Nephron progenitor cell (in vitro differentiated cells): ENCODE measurements around the gene LMX1B.

Experiments
- DNase-seq: peaks from one replicate; pipeline ENCODE4 v3.0.0; 2021
- H3K27ac Mint-ChIP-seq: 2 replicates; pipeline ENCODE4 v1.8.0; 2021; ENCODE audit warnings: mild to moderate bottlenecking, moderate library complexity, mixed read lengths
- H3K27me3 Mint-ChIP-seq: 2 replicates; pipeline ENCODE4 v1.8.0; 2021; ENCODE audit warnings: mild to moderate bottlenecking, low read depth, mixed read lengths; ENCODE audit not compliant: poor library complexity
- H3K36me3 Mint-ChIP-seq: 2 replicates; pipeline ENCODE4 v1.8.0; 2021; ENCODE audit warnings: low read depth, mixed read lengths
- H3K4me1 Mint-ChIP-seq: 2 replicates; pipeline ENCODE4 v1.8.0; 2021; ENCODE audit warnings: mixed read lengths
- H3K4me3 Mint-ChIP-seq: 2 replicates; pipeline ENCODE4 v1.8.0; 2021; ENCODE audit warnings: mild to moderate bottlenecking, moderate library complexity, mixed read lengths
- H3K9me3 Mint-ChIP-seq: 2 replicates; pipeline ENCODE4 v1.8.0; 2021; ENCODE audit warnings: mild to moderate bottlenecking, moderate library complexity, mixed read lengths
- TF ChIP-seq, protein P1 (sequence below): fragments of 200-600 bp; sonication (generic); IDR thresholded peaks from 2 replicates; pipeline ENCODE4 v1.5.0; 2021; ENCODE audit warnings: antibody characterized with exemption

The LMX1B gene

DNA sequence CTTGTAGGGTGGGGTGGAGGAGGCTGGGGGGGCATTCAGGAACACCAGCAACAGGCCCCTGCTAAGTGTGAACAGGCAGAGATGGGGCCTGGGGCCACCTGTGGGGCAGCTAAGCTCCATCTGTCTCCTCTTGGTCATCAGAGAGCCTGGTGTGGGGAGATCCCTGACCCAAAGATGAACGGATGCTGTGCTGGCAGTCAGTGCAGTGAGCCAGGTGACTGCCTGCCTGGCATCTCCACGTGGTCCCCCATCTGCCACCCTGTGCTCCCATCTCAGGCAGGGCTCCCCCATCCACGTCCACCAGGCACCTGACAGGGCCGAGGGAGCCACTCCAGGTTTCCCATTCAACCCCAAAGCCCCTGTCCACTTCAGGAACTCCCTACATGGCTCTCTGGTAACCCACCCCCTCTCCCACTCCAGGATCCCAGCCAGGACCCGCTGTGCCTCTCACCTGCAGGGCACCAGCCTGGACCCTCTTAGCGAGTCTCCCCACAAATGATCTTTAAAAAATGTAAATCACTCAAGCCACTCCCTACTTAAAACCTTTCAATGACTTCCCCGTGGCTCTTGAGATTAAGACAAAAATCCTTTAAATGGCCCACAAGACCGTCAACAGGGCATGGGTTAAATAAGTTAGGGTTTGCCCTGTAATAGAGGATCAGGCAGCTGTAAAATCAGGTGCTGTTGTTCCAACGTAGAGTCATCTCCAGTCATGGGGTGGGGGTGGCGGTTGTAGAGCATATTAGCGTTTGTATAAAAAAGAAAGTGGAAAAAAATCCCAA is 60.8 kb downstream of the LMX1B start:
- H3K4me1 Mint-ChIP-seq = peaks cover 46% of the 10 kb centered on the region
- H3K27me3 Mint-ChIP-seq = peaks cover 63% of the 10 kb centered on the region
- H3K36me3 Mint-ChIP-seq = no peaks in the 10 kb centered on the region
- peak overlapping the region; percentile 61 for H3K4me3 Mint-ChIP-seq
- H3K9me3 Mint-ChIP-seq = no peaks in the 10 kb centered on the region
- TF ChIP-seq, protein P1, sequence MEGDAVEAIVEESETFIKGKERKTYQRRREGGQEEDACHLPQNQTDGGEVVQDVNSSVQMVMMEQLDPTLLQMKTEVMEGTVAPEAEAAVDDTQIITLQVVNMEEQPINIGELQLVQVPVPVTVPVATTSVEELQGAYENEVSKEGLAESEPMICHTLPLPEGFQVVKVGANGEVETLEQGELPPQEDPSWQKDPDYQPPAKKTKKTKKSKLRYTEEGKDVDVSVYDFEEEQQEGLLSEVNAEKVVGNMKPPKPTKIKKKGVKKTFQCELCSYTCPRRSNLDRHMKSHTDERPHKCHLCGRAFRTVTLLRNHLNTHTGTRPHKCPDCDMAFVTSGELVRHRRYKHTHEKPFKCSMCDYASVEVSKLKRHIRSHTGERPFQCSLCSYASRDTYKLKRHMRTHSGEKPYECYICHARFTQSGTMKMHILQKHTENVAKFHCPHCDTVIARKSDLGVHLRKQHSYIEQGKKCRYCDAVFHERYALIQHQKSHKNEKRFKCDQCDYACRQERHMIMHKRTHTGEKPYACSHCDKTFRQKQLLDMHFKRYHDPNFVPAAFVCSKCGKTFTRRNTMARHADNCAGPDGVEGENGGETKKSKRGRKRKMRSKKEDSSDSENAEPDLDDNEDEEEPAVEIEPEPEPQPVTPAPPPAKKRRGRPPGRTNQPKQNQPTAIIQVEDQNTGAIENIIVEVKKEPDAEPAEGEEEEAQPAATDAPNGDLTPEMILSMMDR = no peak
- no peak overlapping the region for H3K27ac Mint-ChIP-seq
- DNase-seq = no peak

DNA sequence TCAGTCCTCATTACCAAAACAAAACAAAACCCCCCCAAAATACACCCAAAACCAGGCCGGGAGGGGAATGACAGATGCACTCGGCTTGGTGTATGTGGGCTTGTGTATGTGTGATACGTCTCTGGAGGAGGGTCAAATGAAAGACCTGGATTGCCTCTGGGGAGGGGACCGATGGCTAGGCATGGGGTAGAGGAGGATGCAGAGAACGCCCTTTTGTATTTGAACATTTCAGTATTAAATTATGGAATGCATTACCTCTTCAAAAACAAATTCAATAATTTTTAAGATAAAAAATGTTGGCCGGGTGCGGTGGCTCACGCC is 61.4 kb downstream of the LMX1B start:
- H3K27ac Mint-ChIP-seq = no peak overlapping the region
- H3K36me3 Mint-ChIP-seq = no peaks in the 10 kb centered on the region
- peaks cover 46% of the 10 kb centered on the region for H3K4me1 Mint-ChIP-seq
- peak overlapping the region; percentile 61 for H3K4me3 Mint-ChIP-seq
- peaks cover 69% of the 10 kb centered on the region for H3K27me3 Mint-ChIP-seq
- H3K9me3 Mint-ChIP-seq = no peaks in the 10 kb centered on the region
- DNase-seq = no peak
- TF ChIP-seq, protein P1 = no peak

DNA sequence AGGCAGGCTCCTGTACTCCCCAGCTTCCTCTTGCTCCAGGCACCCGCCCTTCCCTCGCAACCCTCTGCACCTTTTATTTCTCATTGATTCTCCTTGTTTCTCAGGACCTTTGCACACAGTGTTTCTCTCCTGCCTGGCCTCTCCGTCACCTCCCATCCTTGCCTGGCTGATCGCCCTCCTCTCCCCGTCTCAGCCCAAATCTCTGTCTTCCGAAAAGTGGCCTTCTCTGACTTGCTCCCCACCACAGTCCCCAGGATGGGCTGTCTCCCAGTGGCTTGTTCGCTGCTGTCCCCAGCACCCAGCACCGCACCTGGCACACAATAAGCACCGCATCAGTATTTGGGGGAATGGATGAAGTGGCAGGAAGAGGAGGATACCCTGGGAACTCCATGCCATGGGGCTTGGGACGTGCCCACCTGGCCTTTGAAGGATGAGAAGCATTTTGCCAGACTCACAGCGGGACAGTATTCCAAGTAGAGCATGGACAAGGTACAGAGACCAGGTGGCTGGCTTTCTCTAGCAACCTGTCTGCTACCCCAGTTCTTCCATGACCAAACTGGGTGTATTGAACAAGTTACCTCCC is 62.5 kb downstream of the LMX1B start:
- Mint-ChIP-seq H3K27me3 (peaks cover 80% of the 10 kb centered on the region), H3K4me1 (peaks cover 46% of the 10 kb centered on the region), H3K27ac (no peak overlapping the region), H3K9me3 (no peaks in the 10 kb centered on the region), H3K36me3 (no peaks in the 10 kb centered on the region), H3K4me3 (peak overlapping the region; percentile 69)
- TF ChIP-seq, protein P1 = no peak
- DNase-seq = no peak

DNA sequence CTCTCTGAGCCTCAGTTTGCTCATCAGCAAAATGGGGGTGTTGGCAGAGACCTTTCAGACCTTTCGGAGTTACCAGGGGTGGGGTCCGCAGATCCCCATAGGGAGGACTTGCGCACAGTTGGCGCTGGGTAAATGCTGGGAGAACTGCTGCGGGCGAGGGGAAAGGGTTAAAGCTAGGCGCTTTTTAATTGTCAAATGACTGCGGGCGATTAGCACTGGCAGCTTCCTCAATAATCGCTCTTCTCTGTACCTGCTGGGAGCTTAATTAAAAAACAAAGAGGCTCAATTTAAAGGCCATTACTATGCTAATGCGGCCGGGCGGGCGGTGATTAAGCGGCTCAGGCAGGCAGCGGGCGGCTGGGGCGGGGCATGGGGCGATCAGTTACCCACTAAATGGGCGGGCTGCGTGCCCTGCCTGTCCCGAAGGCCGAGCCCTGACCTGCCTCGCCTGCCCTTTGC is 63.0 kb downstream of the LMX1B start:
- peaks cover 46% of the 10 kb centered on the region for H3K4me1 Mint-ChIP-seq
- no peak overlapping the region for H3K27ac Mint-ChIP-seq
- H3K36me3 Mint-ChIP-seq = no peaks in the 10 kb centered on the region
- peak overlapping the region; percentile 67 for H3K4me3 Mint-ChIP-seq
- TF ChIP-seq, protein P1 = no peak
- peaks cover 85% of the 10 kb centered on the region for H3K27me3 Mint-ChIP-seq
- H3K9me3 Mint-ChIP-seq = no peaks in the 10 kb centered on the region
- peak; percentile 66 for DNase-seq

DNA sequence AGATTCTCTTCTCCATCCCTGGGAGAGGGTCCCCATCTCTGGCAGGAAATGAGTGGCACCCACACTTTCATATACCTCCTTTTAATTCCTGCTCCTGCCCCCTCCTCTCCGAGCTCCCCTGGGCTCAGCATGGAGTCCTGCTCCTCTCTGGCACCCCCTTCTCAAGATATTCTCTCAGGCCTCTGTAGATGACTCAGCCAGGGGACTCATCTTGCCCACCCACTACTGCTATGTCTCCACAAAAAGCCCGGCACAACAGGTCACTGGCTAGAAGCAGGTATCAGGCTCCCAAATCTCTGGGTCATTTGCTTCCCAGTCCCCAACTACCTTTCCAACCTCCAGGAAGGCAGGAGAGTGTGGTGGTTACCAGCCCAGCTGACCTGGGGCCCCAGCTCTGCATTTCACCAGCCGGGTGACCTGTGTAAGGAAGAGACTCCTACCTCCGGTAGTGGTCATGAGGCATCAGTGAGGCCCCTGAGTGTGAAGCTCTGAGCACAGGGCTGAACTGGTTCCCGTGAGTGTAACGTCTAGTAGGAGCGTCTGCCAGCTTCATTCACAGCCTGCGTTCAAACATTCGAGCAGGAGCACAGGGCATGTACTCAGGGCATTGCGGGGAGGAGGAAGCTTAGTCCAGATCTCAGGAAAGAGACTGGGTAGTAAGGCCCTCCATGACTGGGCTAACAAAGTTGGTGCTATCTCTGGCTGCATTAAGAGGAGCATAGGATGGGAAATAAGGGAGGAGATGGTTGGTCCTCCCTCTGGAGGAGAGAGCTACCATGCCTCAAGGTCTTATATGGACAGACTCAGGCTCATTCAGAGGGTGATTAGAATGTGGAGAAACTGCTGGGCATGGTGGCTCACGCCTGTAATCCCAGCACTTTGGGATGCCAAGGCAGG is 63.7 kb downstream of the LMX1B start:
- no peaks in the 10 kb centered on the region for H3K36me3 Mint-ChIP-seq

More for the DNA sequence above, 63.7 kb downstream of the LMX1B start:
- H3K9me3 Mint-ChIP-seq = peaks cover 4% of the 10 kb centered on the region
- TF ChIP-seq, protein P1 = no peak
- H3K27me3 Mint-ChIP-seq = peaks cover 92% of the 10 kb centered on the region
- no peak for DNase-seq
- no peak overlapping the region for H3K27ac Mint-ChIP-seq
- H3K4me1 Mint-ChIP-seq = peaks cover 50% of the 10 kb centered on the region
- peak overlapping the region; percentile 67 for H3K4me3 Mint-ChIP-seq
